Mesendoderm (in vitro differentiated cells): ENCODE data around the gene IGSF22.
A peak's percentile ranks its signal among the peaks of the same experiment; 100 is the strongest.

Source experiments
- DNase-seq: peaks from one replicate; pipeline ENCODE4 v3.0.0; 2013
- H2AK5ac ChIP-seq: 2 replicates; pipeline ENCODE4 v1.6.1; 2013; ENCODE audit warnings: low read length, inconsistent platforms
- H2BK120ac ChIP-seq: 2 replicates; pipeline ENCODE4 v1.6.1; 2013; ENCODE audit warnings: low read depth, mild to moderate bottlenecking, low read length, moderate library complexity, mixed read lengths
- H2BK15ac ChIP-seq: replicated peaks from 2 replicates; pipeline ENCODE4 v1.6.1; 2013; ENCODE audit warnings: low read depth, mild to moderate bottlenecking, moderate library complexity
- H2BK5ac ChIP-seq: 2 replicates; pipeline ENCODE4 v1.6.1; 2013; ENCODE audit warnings: low read length, inconsistent platforms
- H3K18ac ChIP-seq: 2 replicates; pipeline ENCODE4 v1.6.1; 2013; ENCODE audit warnings: mild to moderate bottlenecking, low read length, mixed read lengths
- H3K23ac ChIP-seq: one replicate; pipeline ENCODE4 v1.6.1; 2013; ENCODE audit warnings: low read length
- H3K27ac ChIP-seq: 2 replicates; pipeline ENCODE4 v1.5.1; 2013; ENCODE audit warnings: low read depth, mild to moderate bottlenecking, inconsistent platforms, low read length, moderate library complexity
- H3K27me3 ChIP-seq: 2 replicates; pipeline ENCODE4 v1.6.1; 2013; ENCODE audit warnings: low read length, control low read depth, mild to moderate bottlenecking, inconsistent platforms; ENCODE audit not compliant: insufficient read depth, poor library complexity
- H3K36me3 ChIP-seq: 2 replicates; pipeline ENCODE4 v1.6.1; 2013; ENCODE audit warnings: low read length, inconsistent platforms; ENCODE audit not compliant: control insufficient read depth, insufficient read depth
- H3K4ac ChIP-seq: one replicate; pipeline ENCODE4 v1.6.1; 2013; ENCODE audit warnings: low read depth, mild to moderate bottlenecking, low read length, moderate library complexity
- H3K4me1 ChIP-seq: 2 replicates; pipeline ENCODE4 v1.6.1; 2013; ENCODE audit warnings: low read depth, low read length, inconsistent platforms; ENCODE audit not compliant: control insufficient read depth
- H3K4me2 ChIP-seq: 2 replicates; pipeline ENCODE4 v1.6.1; 2013; ENCODE audit warnings: low read length
- H3K4me3 ChIP-seq: 2 replicates; pipeline ENCODE4 v1.5.1; 2013; ENCODE audit warnings: mild to moderate bottlenecking, low read length
- H3K56ac ChIP-seq: one replicate; pipeline ENCODE4 v1.6.1; 2013; ENCODE audit warnings: low read length
- H3K79me1 ChIP-seq: 2 replicates; pipeline ENCODE4 v1.6.1; 2013; ENCODE audit warnings: low read length, inconsistent platforms
- H3K79me2 ChIP-seq: 2 replicates; pipeline ENCODE4 v1.6.1; 2013; ENCODE audit warnings: mild to moderate bottlenecking, low read length; ENCODE audit not compliant: control insufficient read depth, insufficient read depth
- H3K9ac ChIP-seq: 2 replicates; pipeline ENCODE4 v1.6.1; 2013; ENCODE audit warnings: low read length, inconsistent platforms
- H4K5ac ChIP-seq: one replicate; pipeline ENCODE4 v1.6.1; 2013; ENCODE audit warnings: low read length
- H4K8ac ChIP-seq: one replicate; pipeline ENCODE4 v1.6.1; 2013; ENCODE audit warnings: low read depth, mild to moderate bottlenecking, control low read depth, low read length, moderate library complexity
- WGBS: extraction: QIAGEN DNeasy Blood & Tissue Kit; methylation state at CpG from one replicate; pipeline ENCODE4 v1.1.7; 2013; ENCODE audit warnings: low lambda C conversion rate, missing lambda C conversion rate; ENCODE audit not compliant: insufficient coverage; ENCODE audit errors: extremely low coverage; 5-methylcytosine and 5-hydroxymethylcytosine counted together

Gene IGSF22

GRCh38 chr11:18709414-18709813 is 16.6 kb downstream of the IGSF22 start:
- DNase-seq: no peak
- no CpG with 5 or more reads among the region's 4 CpGs for WGBS
- Histone ChIP-seq H3K56ac (no peak overlapping the region), H3K4me1 (no peaks in the 10 kb centered on the region), H3K36me3 (no peaks in the 10 kb centered on the region), H2BK120ac (no peak overlapping the region), H3K79me1 (no peaks in the 10 kb centered on the region), H2AK5ac (no peak overlapping the region), H3K79me2 (no peaks in the 10 kb centered on the region), H3K27me3 (no peaks in the 10 kb centered on the region), H3K23ac (no peak overlapping the region), H3K4ac (no peak overlapping the region), H3K9ac (no peak overlapping the region), H3K18ac (no peak overlapping the region), H3K4me2 (no peak overlapping the region), H3K4me3 (no peak overlapping the region), H4K5ac (no peak overlapping the region), H4K8ac (no peak overlapping the region), H3K27ac (no peak overlapping the region), H2BK15ac (no peak overlapping the region), H2BK5ac (no peak overlapping the region)

GRCh38 chr11:18707811-18708340 is 18.1 kb downstream of the IGSF22 start:
- Histone ChIP-seq H3K56ac (no peak overlapping the region), H3K27ac (no peak overlapping the region), H2BK5ac (no peak overlapping the region), H2BK120ac (no peak overlapping the region), H3K23ac (no peak overlapping the region), H3K4me2 (no peak overlapping the region), H3K27me3 (no peaks in the 10 kb centered on the region), H3K4me3 (no peak overlapping the region), H3K4me1 (no peaks in the 10 kb centered on the region), H4K5ac (no peak overlapping the region), H3K18ac (no peak overlapping the region), H3K9ac (no peak overlapping the region), H2AK5ac (no peak overlapping the region), H4K8ac (no peak overlapping the region), H3K4ac (no peak overlapping the region), H2BK15ac (no peak overlapping the region), H3K36me3 (no peaks in the 10 kb centered on the region), H3K79me1 (no peaks in the 10 kb centered on the region), H3K79me2 (no peaks in the 10 kb centered on the region)
- WGBS: no CpG with 5 or more reads among the region's 12 CpGs
- no peak for DNase-seq

- peak overlapping the region; percentile 7 for H3K56ac ChIP-seq
- no peak overlapping the region for H3K27ac ChIP-seq
- no peak overlapping the region for H4K5ac ChIP-seq
- H3K4me2 ChIP-seq: no peak overlapping the region
- WGBS: no CpG with 5 or more reads among the region's 34 CpGs
- H2BK120ac ChIP-seq: no peak overlapping the region
- no peaks in the 10 kb centered on the region for H3K27me3 ChIP-seq
- H3K36me3 ChIP-seq: no peaks in the 10 kb centered on the region
- no peak overlapping the region for H4K8ac ChIP-seq
- peak overlapping the region; percentile 21 for H3K9ac ChIP-seq
- no peak overlapping the region for H3K4me3 ChIP-seq
- H3K18ac ChIP-seq: no peak overlapping the region
- no peaks in the 10 kb centered on the region for H3K4me1 ChIP-seq
- H3K79me1 ChIP-seq: no peaks in the 10 kb centered on the region
- H2BK5ac ChIP-seq: no peak overlapping the region
- no peak overlapping the region for H2AK5ac ChIP-seq
- no peaks in the 10 kb centered on the region for H3K79me2 ChIP-seq
- no peak overlapping the region for H3K23ac ChIP-seq
- H2BK15ac ChIP-seq: no peak overlapping the region
- no peak overlapping the region for H3K4ac ChIP-seq
- DNase-seq: no peak
These were observed 19.4 kb downstream of the IGSF22 start for GRCh38 chr11:18706330-18707243.

- Histone ChIP-seq H3K4me3 (no peak overlapping the region), H3K79me2 (no peaks in the 10 kb centered on the region), H3K23ac (no peak overlapping the region), H2AK5ac (no peak overlapping the region), H4K5ac (no peak overlapping the region), H3K56ac (peak overlapping the region; percentile 25), H3K4ac (no peak overlapping the region), H3K27me3 (no peaks in the 10 kb centered on the region), H3K4me2 (no peak overlapping the region), H3K79me1 (no peaks in the 10 kb centered on the region), H3K18ac (no peak overlapping the region), H2BK15ac (no peak overlapping the region), H3K36me3 (no peaks in the 10 kb centered on the region), H2BK120ac (no peak overlapping the region), H2BK5ac (no peak overlapping the region), H3K4me1 (no peaks in the 10 kb centered on the region), H3K9ac (no peak overlapping the region), H4K8ac (no peak overlapping the region), H3K27ac (no peak overlapping the region)
- WGBS: no CpG with 5 or more reads among the region's 46 CpGs
- DNase-seq: no peak
These were observed 20.2 kb downstream of the IGSF22 start for GRCh38 chr11:18705651-18706281.

- Histone ChIP-seq H3K27me3 (no peaks in the 10 kb centered on the region), H3K27ac (no peak overlapping the region), H3K79me2 (no peaks in the 10 kb centered on the region), H3K4ac (no peak overlapping the region), H3K36me3 (no peaks in the 10 kb centered on the region), H3K79me1 (no peaks in the 10 kb centered on the region), H2BK120ac (no peak overlapping the region), H3K18ac (no peak overlapping the region), H3K4me3 (no peak overlapping the region), H3K4me1 (no peaks in the 10 kb centered on the region), H3K56ac (no peak overlapping the region), H4K5ac (no peak overlapping the region), H2BK15ac (no peak overlapping the region), H2BK5ac (no peak overlapping the region), H3K4me2 (no peak overlapping the region), H3K23ac (no peak overlapping the region), H4K8ac (no peak overlapping the region), H3K9ac (no peak overlapping the region), H2AK5ac (no peak overlapping the region)
- no CpG with 5 or more reads among the region's 1 CpG for WGBS
- DNase-seq: peak; percentile 55
These were observed 21.3 kb downstream of the IGSF22 start for GRCh38 chr11:18704698-18705097.
